ENCODE measurements around the gene LYPD6B. TPM values are rescaled to one million over a fixed set of nuclear protein-coding genes. Genes with fewer than 3 reads are reported as not detected.

LYPD6B gene
- total and polyA plus RNA-seq, 2 donors, result 0.24 to 1.4 TPM

GRCh38 chr2:149075853-149076252, 37.4 kb downstream of the LYPD6B start:
- Histone ChIP-seq H3K4me3 (ENCODE audit: low read length in 2 of 2) (no peak overlapping the region), H3K27me3 (ENCODE audit: control insufficient read depth in 2 of 2, insufficient read depth in 1 of 2, low read length in 1 of 2) (no peaks in the 10 kb centered on the region), H3K4me1 (ENCODE audit: control insufficient read depth in 2 of 2, insufficient read depth in 2 of 2, low read length in 2 of 2) (no peaks in the 10 kb centered on the region), H3K27ac (ENCODE audit: low read depth in 1 of 2, low read length in 1 of 2) (no peak overlapping the region), H3K36me3 (ENCODE audit: control insufficient read depth in 2 of 2, insufficient read depth in 2 of 2, low read length in 1 of 2) (no peaks in the 10 kb centered on the region), H3K9me3 (ENCODE audit: control insufficient read depth in 2 of 2, insufficient read depth in 1 of 2, low read length in 1 of 2) (no peaks in the 10 kb centered on the region)
- 89% methylated on average over 10 of the region's 10 CpGs for WGBS
- no peak for DNase-seq (ENCODE audit: low read depth in 6 of 9, low spot score in 9 of 9)

- no peaks in the 10 kb centered on the region for H3K9me3 ChIP-seq (ENCODE audit: control insufficient read depth in 2 of 2, insufficient read depth in 1 of 2, low read length in 1 of 2)
- no peaks in the 10 kb centered on the region for H3K4me1 ChIP-seq (ENCODE audit: control insufficient read depth in 2 of 2, insufficient read depth in 2 of 2, low read length in 2 of 2)
- 86% methylated on average over 5 of the region's 5 CpGs for WGBS
- H3K36me3 ChIP-seq (ENCODE audit: control insufficient read depth in 2 of 2, insufficient read depth in 2 of 2, low read length in 1 of 2), result no peaks in the 10 kb centered on the region
- H3K27ac ChIP-seq (ENCODE audit: low read depth in 1 of 2, low read length in 1 of 2), result no peak overlapping the region
- no peak for DNase-seq (ENCODE audit: low read depth in 6 of 9, low spot score in 9 of 9)
- H3K27me3 ChIP-seq (ENCODE audit: control insufficient read depth in 2 of 2, insufficient read depth in 1 of 2, low read length in 1 of 2), result no peaks in the 10 kb centered on the region
- no peak overlapping the region for H3K4me3 ChIP-seq (ENCODE audit: low read length in 2 of 2)
Measured at GRCh38 chr2:149076863-149077412, 38.4 kb downstream of the LYPD6B start.

- no peaks in the 10 kb centered on the region for H3K4me1 ChIP-seq (ENCODE audit: control insufficient read depth in 2 of 2, insufficient read depth in 2 of 2, low read length in 2 of 2)
- no peak for DNase-seq (ENCODE audit: low read depth in 6 of 9, low spot score in 9 of 9)
- H3K9me3 ChIP-seq (ENCODE audit: control insufficient read depth in 2 of 2, insufficient read depth in 1 of 2, low read length in 1 of 2), result no peaks in the 10 kb centered on the region
- H3K27ac ChIP-seq (ENCODE audit: low read depth in 1 of 2, low read length in 1 of 2), result no peak overlapping the region
- H3K36me3 ChIP-seq (ENCODE audit: control insufficient read depth in 2 of 2, insufficient read depth in 2 of 2, low read length in 1 of 2), result no peaks in the 10 kb centered on the region
- H3K4me3 ChIP-seq (ENCODE audit: low read length in 2 of 2), result no peak overlapping the region
- 96% methylated on average over 3 of the region's 3 CpGs for WGBS
- H3K27me3 ChIP-seq (ENCODE audit: control insufficient read depth in 2 of 2, insufficient read depth in 1 of 2, low read length in 1 of 2), result no peaks in the 10 kb centered on the region
Measured at GRCh38 chr2:149077861-149078260, 39.4 kb downstream of the LYPD6B start.

GRCh38 chr2:149080099-149080498, 41.6 kb downstream of the LYPD6B start:
- no peaks in the 10 kb centered on the region for H3K27me3 ChIP-seq (ENCODE audit: control insufficient read depth in 2 of 2, insufficient read depth in 1 of 2, low read length in 1 of 2)
- H3K4me3 ChIP-seq (ENCODE audit: low read length in 2 of 2), result no peak overlapping the region
- H3K4me1 ChIP-seq (ENCODE audit: control insufficient read depth in 2 of 2, insufficient read depth in 2 of 2, low read length in 2 of 2), result no peaks in the 10 kb centered on the region
- no peak overlapping the region for H3K27ac ChIP-seq (ENCODE audit: low read depth in 1 of 2, low read length in 1 of 2)
- DNase-seq (ENCODE audit: low read depth in 6 of 9, low spot score in 9 of 9), result no peak
- no peaks in the 10 kb centered on the region for H3K9me3 ChIP-seq (ENCODE audit: control insufficient read depth in 2 of 2, insufficient read depth in 1 of 2, low read length in 1 of 2)
- H3K36me3 ChIP-seq (ENCODE audit: control insufficient read depth in 2 of 2, insufficient read depth in 2 of 2, low read length in 1 of 2), result no peaks in the 10 kb centered on the region
- WGBS, result 74% methylated on average over 3 of the region's 3 CpGs

- H3K36me3 ChIP-seq (ENCODE audit: control insufficient read depth in 2 of 2, insufficient read depth in 2 of 2, low read length in 1 of 2), result no peaks in the 10 kb centered on the region
- no peaks in the 10 kb centered on the region for H3K9me3 ChIP-seq (ENCODE audit: control insufficient read depth in 2 of 2, insufficient read depth in 1 of 2, low read length in 1 of 2)
- no peak overlapping the region for H3K27ac ChIP-seq (ENCODE audit: low read depth in 1 of 2, low read length in 1 of 2)
- no peaks in the 10 kb centered on the region for H3K27me3 ChIP-seq (ENCODE audit: control insufficient read depth in 2 of 2, insufficient read depth in 1 of 2, low read length in 1 of 2)
- no peaks in the 10 kb centered on the region for H3K4me1 ChIP-seq (ENCODE audit: control insufficient read depth in 2 of 2, insufficient read depth in 2 of 2, low read length in 2 of 2)
- H3K4me3 ChIP-seq (ENCODE audit: low read length in 2 of 2), result no peak overlapping the region
- WGBS, result 83% methylated on average over 1 of the region's 1 CpG
- no peak for DNase-seq (ENCODE audit: low read depth in 6 of 9, low spot score in 9 of 9)
Measured at GRCh38 chr2:149080971-149081370, 42.5 kb downstream of the LYPD6B start.

GRCh38 chr2:149082079-149082478, 43.6 kb downstream of the LYPD6B start:
- Histone ChIP-seq H3K36me3 (ENCODE audit: control insufficient read depth in 2 of 2, insufficient read depth in 2 of 2, low read length in 1 of 2) (no peaks in the 10 kb centered on the region), H3K4me1 (ENCODE audit: control insufficient read depth in 2 of 2, insufficient read depth in 2 of 2, low read length in 2 of 2) (no peaks in the 10 kb centered on the region), H3K27ac (ENCODE audit: low read depth in 1 of 2, low read length in 1 of 2) (no peak overlapping the region), H3K4me3 (ENCODE audit: low read length in 2 of 2) (no peak overlapping the region), H3K27me3 (ENCODE audit: control insufficient read depth in 2 of 2, insufficient read depth in 1 of 2, low read length in 1 of 2) (no peaks in the 10 kb centered on the region), H3K9me3 (ENCODE audit: control insufficient read depth in 2 of 2, insufficient read depth in 1 of 2, low read length in 1 of 2) (no peaks in the 10 kb centered on the region)
- WGBS, result 48% methylated on average over 3 of the region's 3 CpGs
- no peak for DNase-seq (ENCODE audit: low read depth in 6 of 9, low spot score in 9 of 9)

GRCh38 chr2:149082735-149083134, 44.2 kb downstream of the LYPD6B start:
- DNase-seq (ENCODE audit: low read depth in 6 of 9, low spot score in 9 of 9), result no peak
- no peaks in the 10 kb centered on the region for H3K9me3 ChIP-seq (ENCODE audit: control insufficient read depth in 2 of 2, insufficient read depth in 1 of 2, low read length in 1 of 2)
- H3K4me1 ChIP-seq (ENCODE audit: control insufficient read depth in 2 of 2, insufficient read depth in 2 of 2, low read length in 2 of 2), result no peaks in the 10 kb centered on the region
- H3K27ac ChIP-seq (ENCODE audit: low read depth in 1 of 2, low read length in 1 of 2), result no peak overlapping the region
- no peaks in the 10 kb centered on the region for H3K27me3 ChIP-seq (ENCODE audit: control insufficient read depth in 2 of 2, insufficient read depth in 1 of 2, low read length in 1 of 2)
- 81% methylated on average over 4 of the region's 4 CpGs for WGBS
- no peak overlapping the region for H3K4me3 ChIP-seq (ENCODE audit: low read length in 2 of 2)
- H3K36me3 ChIP-seq (ENCODE audit: control insufficient read depth in 2 of 2, insufficient read depth in 2 of 2, low read length in 1 of 2), result no peaks in the 10 kb centered on the region

- 89% methylated on average over 7 of the region's 7 CpGs for WGBS
- Histone ChIP-seq H3K27ac (ENCODE audit: low read depth in 1 of 2, low read length in 1 of 2) (no peak overlapping the region), H3K36me3 (ENCODE audit: control insufficient read depth in 2 of 2, insufficient read depth in 2 of 2, low read length in 1 of 2) (no peaks in the 10 kb centered on the region)
Measured at GRCh38 chr2:149084924-149085795, 46.7 kb downstream of the LYPD6B start.

GRCh38 chr2:149087751-149088150, 49.3 kb downstream of the LYPD6B start:
- Histone ChIP-seq H3K9me3 (ENCODE audit: control insufficient read depth in 2 of 2, insufficient read depth in 1 of 2, low read length in 1 of 2) (no peaks in the 10 kb centered on the region), H3K27ac (ENCODE audit: low read depth in 1 of 2, low read length in 1 of 2) (no peak overlapping the region), H3K27me3 (ENCODE audit: control insufficient read depth in 2 of 2, insufficient read depth in 1 of 2, low read length in 1 of 2) (peaks cover 0 to 2% of the 10 kb centered on the region in 2 donors), H3K36me3 (ENCODE audit: control insufficient read depth in 2 of 2, insufficient read depth in 2 of 2, low read length in 1 of 2) (no peaks in the 10 kb centered on the region), H3K4me1 (ENCODE audit: control insufficient read depth in 2 of 2, insufficient read depth in 2 of 2, low read length in 2 of 2) (no peaks in the 10 kb centered on the region), H3K4me3 (ENCODE audit: low read length in 2 of 2) (no peak overlapping the region)
- WGBS, result 87% methylated on average over 4 of the region's 4 CpGs
- DNase-seq (ENCODE audit: low read depth in 6 of 9, low spot score in 9 of 9), result no peak

More at GRCh38 chr2:149084924-149085795, 46.7 kb downstream of the LYPD6B start:
- Histone ChIP-seq H3K9me3 (ENCODE audit: control insufficient read depth in 2 of 2, insufficient read depth in 1 of 2, low read length in 1 of 2) (no peaks in the 10 kb centered on the region), H3K4me3 (ENCODE audit: low read length in 2 of 2) (no peak overlapping the region), H3K4me1 (ENCODE audit: control insufficient read depth in 2 of 2, insufficient read depth in 2 of 2, low read length in 2 of 2) (no peaks in the 10 kb centered on the region), H3K27me3 (ENCODE audit: control insufficient read depth in 2 of 2, insufficient read depth in 1 of 2, low read length in 1 of 2) (peaks cover 0 to 2% of the 10 kb centered on the region in 2 donors)
- DNase-seq (ENCODE audit: low read depth in 6 of 9, low spot score in 9 of 9), result no peak
